PC-9 (cell line): ENCODE measurements around the gene PCDHGA11.

ENCODE experiments used
- CTCF ChIP-seq: fragments of 200-600 bp; sonication (generic); conservative IDR thresholded peaks from 2 replicates; pipeline ENCODE4 v1.6.1; 2017; ENCODE audit warnings: mixed run types, antibody characterized with exemption, mild to moderate bottlenecking, moderate library complexity
- EZH2 ChIP-seq: fragments of 200-600 bp; sonication (generic); IDR thresholded peaks from 2 replicates; pipeline ENCODE4 v1.8.0; 2017; ENCODE audit warnings: antibody characterized with exemption, low read depth

DNA sequence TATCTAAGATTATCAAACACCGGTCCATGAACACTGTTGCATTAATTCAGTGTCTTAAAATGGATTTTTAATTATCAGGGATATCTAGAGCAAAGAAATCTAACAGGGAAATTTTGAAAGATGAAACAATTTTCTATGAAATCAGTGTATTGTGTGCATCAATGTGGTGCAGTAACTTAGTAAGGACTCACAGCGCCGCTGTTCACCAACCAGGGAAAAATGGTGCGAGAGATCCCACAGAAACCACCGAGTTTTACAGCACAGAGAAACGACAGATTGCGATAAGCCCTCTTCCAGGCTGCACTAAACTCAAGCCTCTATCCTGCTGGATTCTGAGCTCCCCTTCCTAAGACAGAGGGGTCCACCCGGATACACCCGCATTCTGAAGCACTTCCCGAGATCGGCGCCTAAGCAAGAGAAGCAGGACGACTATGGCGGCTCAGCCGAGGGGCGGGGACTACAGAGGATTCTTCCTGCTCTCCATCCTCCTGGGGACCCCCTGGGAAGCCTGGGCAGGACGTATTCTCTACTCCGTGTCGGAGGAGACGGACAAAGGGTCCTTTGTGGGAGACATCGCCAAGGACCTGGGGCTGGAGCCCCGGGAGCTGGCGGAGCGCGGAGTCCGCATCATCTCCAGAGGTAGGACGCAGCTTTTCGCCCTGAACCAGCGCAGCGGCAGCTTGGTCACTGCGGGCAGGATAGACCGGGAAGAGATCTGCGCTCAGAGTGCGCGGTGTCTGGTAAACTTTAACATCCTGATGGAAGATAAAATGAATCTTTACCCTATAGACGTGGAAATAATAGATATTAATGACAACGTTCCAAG lies 38.2 kb upstream of the PCDHGA11 start, which contains the start of gene PCDHGA7:
- no peak for TF ChIP-seq CTCF
- TF ChIP-seq EZH2, result no peak
